Activated CD8-positive, alpha-beta memory T cell treated with anti-CD3 and anti-CD28 coated beads, Interleukin-2, amount 50 U/mL, for 4 hours (primary cell): ENCODE results near the gene ANO8.
"Not testable (repeated sequence)": the region's sequence is repeated elsewhere in the genome, so short reads cannot be mapped to it uniquely, and the experiment has no call there.

Experiments used
- DNase-seq: peaks from one replicate; pipeline ENCODE4 v3.0.0-alpha.2; 2020

Gene ANO8, protein sequence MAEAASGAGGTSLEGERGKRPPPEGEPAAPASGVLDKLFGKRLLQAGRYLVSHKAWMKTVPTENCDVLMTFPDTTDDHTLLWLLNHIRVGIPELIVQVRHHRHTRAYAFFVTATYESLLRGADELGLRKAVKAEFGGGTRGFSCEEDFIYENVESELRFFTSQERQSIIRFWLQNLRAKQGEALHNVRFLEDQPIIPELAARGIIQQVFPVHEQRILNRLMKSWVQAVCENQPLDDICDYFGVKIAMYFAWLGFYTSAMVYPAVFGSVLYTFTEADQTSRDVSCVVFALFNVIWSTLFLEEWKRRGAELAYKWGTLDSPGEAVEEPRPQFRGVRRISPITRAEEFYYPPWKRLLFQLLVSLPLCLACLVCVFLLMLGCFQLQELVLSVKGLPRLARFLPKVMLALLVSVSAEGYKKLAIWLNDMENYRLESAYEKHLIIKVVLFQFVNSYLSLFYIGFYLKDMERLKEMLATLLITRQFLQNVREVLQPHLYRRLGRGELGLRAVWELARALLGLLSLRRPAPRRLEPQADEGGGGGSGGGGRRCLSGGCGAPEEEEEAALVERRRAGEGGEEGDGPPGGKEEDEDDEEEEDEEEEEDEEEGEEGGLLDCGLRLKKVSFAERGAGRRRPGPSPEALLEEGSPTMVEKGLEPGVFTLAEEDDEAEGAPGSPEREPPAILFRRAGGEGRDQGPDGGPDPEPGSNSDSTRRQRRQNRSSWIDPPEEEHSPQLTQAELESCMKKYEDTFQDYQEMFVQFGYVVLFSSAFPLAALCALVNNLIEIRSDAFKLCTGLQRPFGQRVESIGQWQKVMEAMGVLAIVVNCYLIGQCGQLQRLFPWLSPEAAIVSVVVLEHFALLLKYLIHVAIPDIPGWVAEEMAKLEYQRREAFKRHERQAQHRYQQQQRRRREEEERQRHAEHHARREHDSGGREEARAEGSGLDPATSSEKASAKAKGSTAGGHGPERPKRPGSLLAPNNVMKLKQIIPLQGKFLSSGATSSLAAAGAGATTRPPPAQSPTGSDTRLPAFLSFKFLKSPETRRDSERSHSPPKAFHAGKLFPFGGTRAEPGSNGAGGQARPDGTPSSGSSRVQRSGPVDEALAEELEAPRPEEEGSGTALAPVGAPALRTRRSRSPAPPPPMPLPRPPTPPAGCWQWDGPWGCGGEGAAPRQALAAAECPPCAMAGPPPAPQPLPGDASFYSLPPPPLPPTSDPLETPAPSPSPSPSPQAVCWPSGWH

DNA sequence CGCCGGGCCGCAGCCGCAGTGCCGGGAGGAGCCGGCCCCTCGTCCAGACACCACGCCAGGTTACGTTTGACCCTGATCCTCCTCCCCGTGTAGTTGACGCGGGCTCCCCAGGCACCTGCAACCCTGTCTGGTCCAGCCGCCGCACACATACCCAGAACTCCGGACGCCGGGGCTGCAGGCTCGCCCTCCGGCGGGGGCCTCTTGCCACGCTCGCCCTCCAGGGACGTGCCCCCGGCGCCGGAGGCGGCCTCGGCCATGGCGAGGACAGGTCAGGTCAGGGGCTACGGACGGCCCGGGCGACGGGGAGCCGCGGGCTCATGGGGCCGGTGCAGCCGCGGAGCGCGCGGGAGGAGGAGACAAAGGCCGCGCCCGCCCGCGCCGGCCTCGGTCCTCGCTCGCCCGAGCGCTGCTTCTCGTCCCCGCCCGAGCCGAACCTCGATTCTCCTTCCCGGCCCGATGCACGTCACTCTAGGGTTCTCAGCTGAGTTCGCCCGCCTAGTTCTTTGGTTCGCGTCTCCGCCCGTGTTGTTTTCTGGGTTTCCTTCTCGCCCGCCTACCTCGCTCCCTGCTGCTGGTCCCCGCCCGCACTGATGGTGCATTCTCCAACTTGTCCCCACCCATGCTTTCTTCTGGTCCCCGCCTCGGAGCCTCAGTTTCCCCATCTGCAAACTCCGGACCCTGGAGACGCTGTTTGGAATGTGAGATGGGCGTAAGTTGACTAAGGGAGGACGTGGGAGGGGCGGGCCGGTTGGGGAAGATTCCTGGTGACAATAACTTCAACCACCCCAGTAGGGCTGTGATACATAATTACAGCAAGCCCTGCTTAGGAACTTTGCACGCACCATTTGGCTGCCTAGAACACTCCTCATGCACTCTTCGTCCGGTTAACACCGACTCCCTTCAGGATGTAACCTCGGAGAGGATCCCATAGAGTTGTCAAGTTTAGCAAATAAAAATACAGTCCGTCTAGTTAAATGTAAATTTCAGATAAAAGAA, at the start of gene ANO8:
TSS of gene ANO8 (minus strand) at position 442 of the 996 bp plus-strand sequence. CDS start at position 257, 185 bp downstream.
- peak; percentile 96 for DNase-seq

DNA sequence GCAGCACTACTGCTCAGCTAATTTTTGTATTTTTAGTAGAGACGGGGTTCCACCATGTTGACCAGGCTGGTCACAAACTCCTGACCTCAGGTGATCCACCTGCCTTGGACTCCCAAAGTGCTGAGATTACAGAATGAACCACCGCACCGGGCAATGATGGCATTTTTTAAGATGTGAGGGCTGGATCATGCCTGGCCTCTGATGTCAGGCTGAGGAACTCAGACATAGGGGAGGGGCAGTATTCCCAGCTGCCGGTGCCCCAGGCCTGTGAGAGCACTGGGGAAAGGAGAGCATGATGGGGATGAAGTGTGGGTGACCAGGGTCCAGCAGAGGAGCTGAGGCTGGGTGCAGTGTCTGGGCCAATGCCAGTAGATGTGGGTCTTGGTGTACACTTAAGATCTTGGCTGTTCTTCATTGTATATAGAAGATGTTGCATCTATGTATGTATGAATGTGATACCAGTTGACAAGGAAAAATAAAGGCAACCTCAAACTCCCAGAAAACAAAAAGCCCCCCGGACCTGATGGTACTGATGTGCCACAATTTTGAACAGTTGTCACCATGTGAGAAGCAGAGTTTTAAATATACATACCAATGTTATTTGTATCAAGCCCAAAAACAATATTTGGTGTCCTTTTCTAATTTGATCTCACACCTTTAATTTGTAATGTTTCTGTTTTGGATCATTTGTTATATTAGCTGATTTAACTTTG, 45.9 kb upstream of the ANO8 start:
- no peak for DNase-seq

DNA sequence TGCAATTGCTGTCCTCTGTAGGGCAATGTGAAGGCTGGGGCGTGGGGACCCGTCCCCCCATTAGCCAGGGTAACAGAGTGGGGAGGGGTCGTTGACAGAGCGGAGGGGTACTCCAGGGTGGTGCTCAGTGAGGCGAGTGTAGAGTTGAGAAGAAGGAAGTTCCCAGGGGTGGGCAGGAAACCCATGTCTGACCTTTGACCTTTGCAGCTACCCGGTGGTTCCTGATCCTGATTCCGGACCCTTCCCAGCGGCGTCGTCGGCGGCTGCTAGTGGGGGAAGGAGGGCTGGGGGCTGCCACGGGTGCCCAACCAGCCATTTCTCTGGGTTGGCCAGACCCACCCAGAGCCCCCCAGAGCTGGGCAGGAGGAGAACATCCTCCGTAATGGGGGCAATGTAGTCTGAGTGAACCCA, 44.6 kb upstream of the ANO8 start:
- no peak for DNase-seq

DNA sequence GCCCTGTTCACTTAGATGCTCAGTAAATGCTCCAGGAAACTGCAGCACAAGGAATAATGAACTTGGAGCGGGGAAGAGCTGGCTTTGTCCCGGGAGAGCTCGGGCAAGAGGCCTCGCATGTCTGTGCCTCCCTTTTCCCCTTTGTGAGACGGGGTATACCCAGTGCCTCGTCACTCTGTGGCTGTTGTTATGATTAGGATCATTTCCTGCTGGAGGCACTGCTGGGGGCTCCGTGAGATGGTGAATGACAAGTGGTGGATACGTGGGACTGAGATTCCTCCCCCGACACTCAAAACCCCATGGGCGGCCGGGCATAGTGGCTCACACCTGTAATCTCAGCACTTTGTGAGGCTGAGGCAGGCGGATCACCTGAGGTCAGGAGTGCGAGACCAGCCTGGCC, 43.6 kb upstream of the ANO8 start:
- DNase-seq: no peak

DNA sequence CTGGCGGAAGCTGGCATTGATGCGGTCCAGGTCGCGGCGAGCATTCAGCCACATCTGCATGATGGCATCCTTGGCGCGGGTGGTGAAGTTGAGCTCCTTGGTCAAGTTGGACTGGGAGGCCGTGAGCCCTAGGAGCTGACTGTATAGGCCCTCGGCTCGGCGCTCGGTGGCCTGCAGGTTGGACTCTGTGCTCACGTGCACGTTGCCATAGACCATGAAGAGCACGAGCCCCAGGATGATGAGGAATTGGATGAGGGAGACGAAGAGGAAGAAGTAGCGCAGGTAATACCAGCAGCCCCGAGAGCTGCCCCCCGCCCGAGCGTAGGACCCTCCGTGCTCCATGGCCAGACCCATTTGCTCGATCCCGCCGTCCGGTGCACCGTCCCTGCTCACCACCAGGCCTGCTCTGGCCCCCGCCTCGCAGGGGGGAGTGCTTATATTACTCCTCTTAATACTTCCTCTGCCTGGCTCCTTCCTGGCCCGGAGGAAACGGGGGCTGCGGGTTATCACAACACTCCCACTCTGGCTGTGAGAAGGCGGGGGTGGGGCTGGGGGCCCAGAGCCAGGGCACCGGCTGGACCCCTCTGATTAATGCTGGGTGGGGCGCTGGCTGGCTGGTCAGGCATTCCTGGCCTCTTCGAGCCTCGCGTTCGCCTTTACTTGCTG, 42.4 kb upstream of the ANO8 start, which contains the start of gene PLVAP:
TSS of gene PLVAP (minus strand) at position 408 of the 666 bp plus-strand sequence. CDS start at position 354, 54 bp downstream.
- no peak for DNase-seq

DNA sequence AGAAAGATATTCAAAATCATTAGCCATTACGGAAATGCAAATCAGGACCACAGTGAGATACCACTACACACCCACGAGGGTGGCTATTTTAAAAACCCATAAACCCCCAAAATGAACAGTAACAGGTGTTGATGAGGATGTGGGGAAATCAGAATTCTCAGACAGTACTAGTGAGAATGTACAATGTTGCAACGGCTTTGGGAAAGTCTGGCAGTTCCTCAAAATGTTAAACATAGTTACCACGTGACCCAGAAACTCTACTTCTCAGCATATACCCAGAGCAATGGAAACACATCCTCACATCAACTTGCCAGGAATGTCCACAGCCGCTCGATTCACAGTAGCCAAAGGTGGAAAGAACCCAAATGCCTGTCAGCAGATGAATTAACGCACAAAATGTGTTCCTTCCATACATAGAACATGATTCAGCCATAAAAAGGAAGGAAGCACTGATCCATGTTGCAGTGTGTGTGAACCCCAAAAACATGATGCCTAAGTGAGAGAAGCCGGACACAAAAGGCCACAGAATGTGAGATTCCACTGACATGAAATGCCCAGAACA, 35.5 kb upstream of the ANO8 start:
- DNase-seq: no peak

DNA sequence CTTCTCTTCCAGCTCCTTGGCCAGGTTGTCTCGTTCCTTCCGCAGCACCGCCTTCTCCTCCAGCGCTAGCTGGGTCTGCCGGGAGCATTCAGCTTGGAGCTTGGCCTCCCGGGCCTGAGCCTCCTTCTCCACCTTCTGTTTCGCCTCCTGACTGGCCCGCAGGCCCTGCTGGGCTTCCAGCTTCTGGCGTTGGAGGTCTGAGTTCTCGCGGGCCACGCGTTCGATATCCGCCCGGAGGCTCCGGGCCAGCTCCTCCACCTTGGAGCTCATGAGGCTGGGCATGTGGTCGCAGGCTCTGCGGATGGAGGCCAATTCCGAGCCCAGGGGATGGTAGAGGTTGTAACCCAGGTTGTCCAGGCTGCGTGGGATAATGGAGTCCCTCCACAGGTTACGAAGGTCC, 30.7 kb upstream of the ANO8 start:
- no peak for DNase-seq

GRCh38 chr19:17363852-17364605, 29.4 kb upstream of the ANO8 start:
- DNase-seq: not testable (repeated sequence)

DNA sequence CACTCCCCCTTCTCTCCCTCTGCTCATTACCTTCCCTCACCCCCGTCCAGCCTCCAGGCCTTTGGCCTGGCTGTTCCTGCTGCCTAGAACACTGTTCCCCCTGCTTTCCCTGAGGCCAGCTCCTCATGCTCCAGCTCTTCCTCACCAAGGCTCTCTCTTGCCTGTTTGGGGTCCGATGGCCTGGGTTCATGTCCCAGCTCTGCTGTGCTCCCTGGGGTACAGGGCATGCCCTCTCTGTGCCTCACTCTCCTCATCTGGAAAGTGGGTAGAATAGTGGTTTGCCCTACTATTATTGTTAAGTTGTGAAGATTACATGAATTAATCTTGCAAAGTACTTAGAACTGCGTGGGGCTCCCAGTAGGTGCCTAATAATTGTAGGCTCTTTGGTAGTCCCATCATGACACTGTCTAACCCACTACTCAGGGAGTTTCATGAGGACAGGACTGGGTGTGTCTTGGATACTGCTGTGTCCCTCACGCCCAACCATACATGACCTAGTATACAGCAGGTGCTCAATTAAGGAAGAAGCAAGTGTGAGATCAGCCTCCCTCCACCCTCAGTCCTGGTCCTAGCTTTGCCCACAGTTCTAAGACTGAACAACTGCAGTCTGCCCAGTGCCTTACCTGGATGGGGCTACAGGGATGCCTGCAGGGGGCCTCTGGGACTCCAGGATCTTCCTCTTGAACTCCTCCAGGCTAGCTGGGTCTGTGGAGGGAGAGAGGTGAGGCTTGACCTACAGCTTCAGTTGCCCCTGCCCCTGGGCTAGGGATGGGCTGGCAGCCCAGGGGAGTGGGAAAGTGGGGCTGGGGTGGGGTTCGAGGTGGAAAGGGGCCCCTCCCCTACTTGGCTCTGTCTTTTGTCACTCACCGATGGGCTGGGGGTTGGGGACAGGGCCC, 25.5 kb upstream of the ANO8 start:
- no peak for DNase-seq

DNA sequence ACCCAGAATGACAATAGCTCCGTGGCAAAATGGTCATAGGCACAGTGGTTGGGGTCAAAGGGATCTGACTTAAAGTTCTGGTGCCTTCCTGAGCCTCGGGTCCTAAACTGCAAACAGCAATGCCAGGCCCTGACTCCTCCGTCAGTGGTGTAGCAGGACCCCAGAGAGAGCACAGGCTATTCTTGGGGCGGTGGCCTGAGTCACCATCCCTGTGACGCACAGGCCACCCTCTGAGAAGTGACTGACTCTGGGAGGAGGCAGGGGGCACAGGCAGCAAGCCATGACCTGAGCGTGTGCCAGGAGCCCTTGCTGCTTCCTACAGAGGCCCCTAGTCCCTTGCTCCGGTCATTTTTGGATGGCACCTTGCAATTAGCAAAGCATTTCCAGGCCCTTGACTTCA, 23.7 kb upstream of the ANO8 start:
- no peak for DNase-seq

DNA sequence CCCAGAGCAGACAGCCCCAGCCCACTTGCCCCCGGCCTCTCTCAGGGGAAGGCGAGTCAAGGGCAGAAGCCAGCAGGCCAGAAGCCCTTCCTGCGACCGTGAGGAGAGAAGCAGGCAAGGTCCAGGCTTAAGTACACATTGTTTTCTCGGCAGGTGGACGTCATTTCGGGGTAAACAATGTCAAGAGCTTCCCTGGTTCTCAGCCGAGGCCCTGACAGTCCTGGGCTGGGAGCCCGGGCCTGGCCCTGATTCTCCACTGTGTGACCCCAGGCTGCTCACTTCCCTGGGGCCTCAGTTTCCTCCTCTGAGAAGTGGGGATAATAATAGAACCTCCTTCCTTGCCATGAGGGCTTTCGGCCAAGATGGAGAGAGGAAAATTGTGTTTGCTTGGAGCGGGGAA, 23.1 kb upstream of the ANO8 start:
- DNase-seq: no peak

DNA sequence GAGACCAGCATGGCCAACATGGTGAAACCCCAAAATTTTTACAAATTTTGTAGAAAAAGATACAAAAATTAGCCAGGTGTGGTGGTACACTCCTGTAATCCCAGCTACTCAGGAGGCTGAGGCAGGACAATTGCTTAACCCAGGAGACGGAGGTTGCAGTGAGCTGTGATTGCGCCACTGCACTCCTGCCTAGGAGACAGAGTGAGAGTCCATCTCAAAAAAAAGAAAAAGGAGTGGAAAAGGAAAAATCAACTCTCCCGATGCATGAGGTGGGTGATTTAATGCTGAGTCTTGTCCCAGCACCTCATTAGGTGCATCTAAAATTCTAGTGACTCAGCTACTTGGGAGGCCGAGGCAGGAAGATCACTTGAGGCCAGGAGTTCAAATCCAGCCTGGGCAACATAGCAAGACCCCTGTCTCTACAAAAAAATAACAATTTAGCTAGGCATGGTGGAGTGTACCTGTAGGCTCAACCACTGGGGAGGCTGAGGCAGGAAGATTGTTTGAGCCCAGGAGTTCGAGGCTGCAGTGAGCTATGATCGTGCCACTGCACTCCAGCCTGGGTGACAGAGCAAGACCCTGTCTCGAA, 22.5 kb upstream of the ANO8 start:
- DNase-seq: no peak

GRCh38 chr19:17353386-17353785, 18.7 kb upstream of the ANO8 start:
- DNase-seq: no peak

DNA sequence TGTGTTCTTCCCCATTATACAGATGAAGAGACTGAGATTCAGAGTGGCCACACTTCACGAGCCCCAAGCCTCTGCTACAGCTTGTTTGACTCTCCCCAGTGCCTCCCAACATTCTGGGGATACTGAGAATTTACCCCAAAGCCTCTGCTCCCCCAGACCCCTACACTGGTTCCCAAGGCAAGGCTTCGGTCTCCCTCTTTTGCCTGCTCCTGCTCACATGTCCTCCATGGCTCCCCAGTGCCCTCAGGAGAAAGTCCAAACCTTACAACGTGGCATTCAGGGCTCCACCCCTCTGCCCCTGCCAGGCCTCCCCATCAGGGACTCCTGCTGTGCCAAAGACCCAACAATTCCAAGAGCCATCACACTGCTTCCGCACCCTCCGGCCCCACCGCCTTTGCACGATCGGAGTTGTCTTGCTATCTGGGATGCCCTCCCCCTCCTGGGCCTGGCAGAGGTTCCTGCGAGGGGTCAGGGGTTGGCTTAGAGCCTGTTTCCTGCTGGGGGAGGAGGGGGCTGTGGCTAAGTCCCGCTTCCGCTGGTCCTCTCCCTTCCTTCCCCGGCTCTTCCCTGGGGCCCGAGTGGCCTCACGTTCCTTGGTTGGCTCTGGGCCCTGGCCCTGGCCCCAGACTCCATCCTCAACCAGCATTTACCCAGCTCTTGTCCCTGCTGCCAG, 18.1 kb upstream of the ANO8 start:
- no peak for DNase-seq

GRCh38 chr19:17351815-17352435, 17.3 kb upstream of the ANO8 start:
- no peak for DNase-seq

DNA sequence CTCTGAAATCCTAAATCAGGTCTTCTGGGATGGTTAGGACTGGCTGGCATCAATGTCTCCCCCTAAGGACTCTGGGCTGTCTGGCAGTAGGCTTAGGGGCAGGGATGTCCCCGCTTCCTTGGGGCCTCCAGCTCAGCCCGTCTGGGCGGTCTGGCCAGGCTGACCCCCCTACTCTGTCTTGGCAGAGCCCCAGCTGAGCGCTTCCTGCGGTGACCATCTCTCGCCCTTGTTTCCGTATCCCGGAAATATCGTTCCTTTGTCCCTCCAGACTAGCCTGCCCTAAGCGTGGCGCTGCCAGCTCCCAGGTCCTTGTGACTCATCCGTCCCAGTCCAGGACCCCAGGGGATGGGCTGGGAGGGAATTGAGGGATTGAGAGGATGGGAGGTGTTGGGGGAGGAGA, 14.0 kb upstream of the ANO8 start:
- no peak for DNase-seq

- no peak for DNase-seq
Measured at GRCh38 chr19:17347877-17348276, 13.2 kb upstream of the ANO8 start.
